HCT116 (cell line): ENCODE results near the gene PAX7. TPM values are rescaled to one million over a fixed set of nuclear protein-coding genes. Genes with fewer than 3 reads are reported as not detected.

Experiments
- ATAC-seq: fragments of 200-7000 bp; cut with Tn5 transposase; 2 replicates; pipeline ENCODE4 v1.9.1; 2020; ENCODE audit warnings: mild to moderate bottlenecking, moderate library complexity
- BruUV-seq: library from RNA; stranded (reverse); fragments of 400-500 nt; replicated peaks from 2 replicates; lab custom pipeline; 2021; lab: Mats Ljungman, UMichigan
- CTCF ChIA-PET: fragments of 300-600 bp; sonication (Branson Sonifier 250); formaldehyde crosslinking; loops from one replicate; lab custom pipeline; 2021; ENCODE audit warnings: antibody characterized with exemption; lab: Charles Lee
- POLR2A ChIA-PET: fragments of 300-600, 350-600 bp; sonication (Branson Sonifier 250); formaldehyde crosslinking; loops from one replicate; lab custom pipeline; 2021; ENCODE audit warnings: antibody characterized with exemption; lab: Charles Lee
- RAD21 ChIA-PET, 2 experiments: fragments of 300-600 bp; sonication (Branson Sonifier 250); formaldehyde crosslinking; loops; one replicate each; lab custom pipeline; 2023; ENCODE audit warnings: low total read pairs in 2 of 2; ENCODE audit not compliant: uncharacterized antibody in 2 of 2, unreplicated experiment in 2 of 2, low non-redundant PET in 1 of 2; lab: Charles Lee
- DNase-seq: peaks from one replicate; pipeline ENCODE4 v3.0.0-alpha.2; 2010; ENCODE audit warnings: low read depth, low spot score
- H2AFZ ChIP-seq: fragments of 200-600 bp; shearing (Covaris generic), sonication (generic); 2 replicates; pipeline ENCODE4 v1.6.1; 2017; ENCODE audit warnings: low read depth, mixed run types, mixed read lengths, antibody characterized with exemption, low read length; ENCODE audit not compliant: poor library complexity, severe bottlenecking
- H3K27ac ChIP-seq: 2 replicates; pipeline ENCODE4 v1.5.1; 2012; ENCODE audit warnings: low read depth, low read length
- H3K27me3 ChIP-seq: fragments of 200-600 bp; sonication (generic); 2 replicates; pipeline ENCODE4 v1.6.1; 2016; ENCODE audit warnings: mixed run types, low read length, mixed read lengths; ENCODE audit not compliant: insufficient read depth
- H3K36me3 ChIP-seq, 2 experiments: fragments of 200-500 bp in 1 of 2; fragments of 200-600 bp in 1 of 2; sonication (Bioruptor generic) in 1 of 2; sonication (generic) in 1 of 2; 2 replicates each; pipeline versions ENCODE4 v1.5.1 to v1.6.1; 2014 to 2016; ENCODE audit warnings: low read length in 2 of 2, inconsistent platforms in 1 of 2, mixed read lengths in 1 of 2, mixed run types in 1 of 2; ENCODE audit not compliant: insufficient read depth in 2 of 2, control insufficient read depth in 1 of 2
- H3K4me1 ChIP-seq, 2 experiments: fragments of 200-600 bp in 1 of 2; sonication (generic) in 1 of 2; 2 replicates each; pipeline versions ENCODE4 v1.5.1 to v1.6.1; 2012 to 2017; ENCODE audit warnings: low read length in 2 of 2, inconsistent platforms in 1 of 2, mild to moderate bottlenecking in 1 of 2, mixed read lengths in 1 of 2, mixed run types in 1 of 2, moderate library complexity in 1 of 2; ENCODE audit not compliant: insufficient read depth in 2 of 2, control insufficient read depth in 1 of 2
- H3K4me2 ChIP-seq: fragments of 200-600 bp; sonication (generic); 2 replicates; pipeline ENCODE4 v1.6.1; 2017; ENCODE audit warnings: mixed run types, low read length, mixed read lengths
- H3K4me3 ChIP-seq, 2 experiments: fragments of 200-600 bp in 1 of 2; sonication (generic) in 1 of 2; replicated peaks in 1 of 2; 2 replicates each; pipeline ENCODE4 v1.5.1; 2011 to 2016; ENCODE audit warnings: low read length in 2 of 2, control low read depth in 1 of 2, low read depth in 1 of 2, mild to moderate bottlenecking in 1 of 2, mixed read lengths in 1 of 2, mixed run types in 1 of 2
- H3K79me2 ChIP-seq: fragments of 200-600 bp; sonication (generic); 2 replicates; pipeline ENCODE4 v1.6.1; 2017; ENCODE audit warnings: mild to moderate bottlenecking, mixed run types, low read length, moderate library complexity, mixed read lengths; ENCODE audit not compliant: insufficient read depth
- H3K9ac ChIP-seq: fragments of 200-600 bp; sonication (generic); 2 replicates; pipeline ENCODE4 v1.6.1; 2016; ENCODE audit warnings: low read length, mixed read lengths
- H3K9me2 ChIP-seq: fragments of 200-600 bp; sonication (generic), shearing (Covaris generic); 2 replicates; pipeline ENCODE4 v1.6.1; 2017; ENCODE audit warnings: mixed run types, mild to moderate bottlenecking, moderate library complexity; ENCODE audit not compliant: insufficient read depth
- H3K9me3 ChIP-seq, 2 experiments: fragments of 200-500 bp in 1 of 2; fragments of 200-600 bp in 1 of 2; sonication (Bioruptor generic) in 1 of 2; sonication (generic) in 1 of 2; 2 replicates each; pipeline ENCODE4 v1.6.1; 2014 to 2017; ENCODE audit warnings: low read length in 2 of 2, mixed read lengths in 2 of 2, inconsistent platforms in 1 of 2, low read depth in 1 of 2, mild to moderate bottlenecking in 1 of 2, mixed run types in 1 of 2, moderate library complexity in 1 of 2; ENCODE audit not compliant: control insufficient read depth in 1 of 2, insufficient read depth in 1 of 2
- H4K20me1 ChIP-seq: fragments of 200-600 bp; sonication (generic), shearing (Covaris generic); 2 replicates; pipeline ENCODE4 v1.6.1; 2017; ENCODE audit warnings: mixed run types, mild to moderate bottlenecking, moderate library complexity; ENCODE audit not compliant: insufficient read depth
- CBX3 ChIP-seq: IDR thresholded peaks from 2 replicates; pipeline ENCODE4 v1.6.1; 2012; ENCODE audit warnings: low read depth
- CEBPB ChIP-seq: IDR thresholded peaks from 2 replicates; pipeline ENCODE4 v1.6.1; 2012; ENCODE audit warnings: low read depth
- EGR1 ChIP-seq: IDR thresholded peaks from 2 replicates; pipeline ENCODE4 v1.6.1; 2012; ENCODE audit warnings: low read depth
- ELF1 ChIP-seq: IDR thresholded peaks from 2 replicates; pipeline ENCODE4 v1.6.1; 2012; ENCODE audit warnings: low read depth, borderline replicate concordance
- EZH2 ChIP-seq: fragments of 200-600 bp; sonication (generic); IDR thresholded peaks from 2 replicates; pipeline ENCODE4 v1.6.1; 2017; ENCODE audit warnings: antibody characterized with exemption, mixed run types
- EZH2phosphoT487 ChIP-seq: fragments of 200-600 bp; IDR thresholded peaks from 2 replicates; pipeline ENCODE4 v1.6.1; 2018; ENCODE audit warnings: antibody characterized with exemption, borderline replicate concordance
- FOSL1 ChIP-seq: IDR thresholded peaks from 2 replicates; pipeline ENCODE4 v1.6.1; 2012; ENCODE audit warnings: low read depth
- JUND ChIP-seq: IDR thresholded peaks from 2 replicates; pipeline ENCODE4 v1.6.1; 2012
- MAX ChIP-seq: IDR thresholded peaks from 2 replicates; pipeline ENCODE4 v1.6.1; 2012
- POLR2A ChIP-seq: IDR thresholded peaks from 2 replicates; pipeline ENCODE4 v1.7.0; 2011; ENCODE audit warnings: borderline replicate concordance; ENCODE audit not compliant: insufficient read depth, insufficient read length; ENCODE audit errors: extremely low read depth
- SIN3A ChIP-seq: IDR thresholded peaks from 2 replicates; pipeline ENCODE4 v1.6.1; 2012; ENCODE audit warnings: low read depth
- SP1 ChIP-seq: IDR thresholded peaks from 2 replicates; pipeline ENCODE4 v1.6.1; 2012; ENCODE audit warnings: low read depth
- TCF7L2 ChIP-seq: IDR thresholded peaks from 2 replicates; pipeline ENCODE4 v1.7.0; 2011; ENCODE audit warnings: borderline replicate concordance, inconsistent platforms; ENCODE audit not compliant: insufficient read depth, insufficient read length; ENCODE audit errors: extremely low read depth
- ZBTB33 ChIP-seq: IDR thresholded peaks from 2 replicates; pipeline ENCODE4 v1.6.1; 2011; ENCODE audit warnings: mild to moderate bottlenecking, low read length, moderate library complexity; ENCODE audit not compliant: insufficient replicate concordance; ENCODE audit errors: extremely low read depth
- ZNF274 ChIP-seq: fragments of 200-500 bp; sonication (Bioruptor generic); IDR thresholded peaks from 2 replicates; pipeline ENCODE4 v1.6.1; 2014; ENCODE audit warnings: mild to moderate bottlenecking, low read depth, low read length, inconsistent platforms
- intact Hi-C: fragments of 100-400 bp; cut with micrococcal nuclease; formaldehyde crosslinking; loops from 2 replicates; pipeline ENCODE4 v1.10.0; 2022
- total RNA-seq: library from RNA; stranded (reverse); gene quantifications from one replicate; pipeline ENCODE4 v1.2.1, GENCODE V29; 2021; ENCODE audit not compliant: unreplicated experiment

Gene PAX7
- total RNA-seq, 1 experiment from 2014 or later: not detected

- no peaks in the 10 kb centered on the region for H3K36me3 ChIP-seq
- H3K79me2 ChIP-seq: no peaks in the 10 kb centered on the region
- intact Hi-C loops: no loop called here
- H4K20me1 ChIP-seq: no peaks in the 10 kb centered on the region
- no peak overlapping the region for H2AFZ ChIP-seq
- no TSS peak for BruUV-seq
- ChIA-PET POLR2A (no interaction called here), RAD21 (no interaction called here), CTCF (no interaction called here)
- no peak overlapping the region for H3K9ac ChIP-seq
- H3K4me1 ChIP-seq: no peaks in the 10 kb centered on the region
- no peaks in the 10 kb centered on the region for H3K9me2 ChIP-seq
- no peak for TF ChIP-seq CEBPB
- TF ChIP-seq POLR2A: no peak
- no peak for TF ChIP-seq MAX
- TF ChIP-seq ELF1: no peak
- TF ChIP-seq SIN3A: no peak
- TF ChIP-seq JUND: no peak
- no peak for TF ChIP-seq TCF7L2
- TF ChIP-seq EGR1: no peak
- TF ChIP-seq FOSL1: no peak
- TF ChIP-seq EZH2: no peak
- TF ChIP-seq ZBTB33: no peak
- TF ChIP-seq EZH2phosphoT487: no peak
- TF ChIP-seq SP1: no peak
- no peak for TF ChIP-seq ZNF274
- TF ChIP-seq CBX3: no peak
- no peak overlapping the region for H3K27ac ChIP-seq
- no peak overlapping the region for H3K4me2 ChIP-seq
- H3K4me3 ChIP-seq: no peak overlapping the region
- peaks cover 38% of the 10 kb centered on the region for H3K27me3 ChIP-seq
- ATAC-seq: no peak
- no peak for DNase-seq
- H3K9me3 ChIP-seq: peaks cover 0 to 10% of the 10 kb centered on the region in 2 experiments; a peak in 1 of 4 replicates
Measured at GRCh38 chr1:18747671-18748070, 117.0 kb downstream of the PAX7 start.
